Mucosa of gallbladder (tissue), 1 donor: ENCODE measurements around the gene SH3TC2. TPM values are rescaled to one million over a fixed set of nuclear protein-coding genes. Genes with fewer than 3 reads are reported as not detected.

Experiments
- DNase-seq: peaks from one replicate; pipeline ENCODE4 v3.0.0-alpha.2; 2020; ENCODE audit warnings: low spot score
- total RNA-seq: library from RNA; stranded (reverse); gene quantifications from one replicate; pipeline ENCODE4 v1.2.1, GENCODE V29; 2021
- donor health status: DM: no; HTN: no; CAD: no.

The SH3TC2 gene
- total RNA-seq, 1 donor from 2014 or later: 2.7 TPM

- DNase-seq: no peak
Measured at GRCh38 chr5:148970876-148971275, 92.0 kb downstream of the SH3TC2 start.

- DNase-seq: no peak
Measured at GRCh38 chr5:148970228-148970627, 92.6 kb downstream of the SH3TC2 start.

- DNase-seq: no peak
Measured at GRCh38 chr5:148969291-148969690, 93.6 kb downstream of the SH3TC2 start.

GRCh38 chr5:148968311-148968710 is 94.6 kb downstream of the SH3TC2 start:
- no peak for DNase-seq

GRCh38 chr5:148967783-148968182 is 95.1 kb downstream of the SH3TC2 start:
- peak; percentile 59 for DNase-seq

GRCh38 chr5:148966938-148967337 is 95.9 kb downstream of the SH3TC2 start:
- DNase-seq: no peak

GRCh38 chr5:148966348-148966747 is 96.5 kb downstream of the SH3TC2 start:
- DNase-seq: no peak

GRCh38 chr5:148965511-148966265 is 97.2 kb downstream of the SH3TC2 start:
- peak; percentile 86 for DNase-seq

GRCh38 chr5:148963664-148964063 is 99.2 kb downstream of the SH3TC2 start:
- no peak for DNase-seq

GRCh38 chr5:148962761-148963324 is 100.0 kb downstream of the SH3TC2 start:
- DNase-seq: no peak

GRCh38 chr5:148962200-148962550 is 100.7 kb downstream of the SH3TC2 start:
- no peak for DNase-seq

GRCh38 chr5:148961261-148962199 is 101.3 kb downstream of the SH3TC2 start:
- peak; percentile 47 for DNase-seq

GRCh38 chr5:148960070-148960769 is 102.6 kb downstream of the SH3TC2 start:
- no peak for DNase-seq

GRCh38 chr5:148957591-148958202 is 105.2 kb downstream of the SH3TC2 start:
- DNase-seq: no peak

GRCh38 chr5:148956477-148957385 is 106.1 kb downstream of the SH3TC2 start:
- DNase-seq: peak; percentile 22

Other genes starting within 250 kb of the SH3TC2 start
- gene ADRB2, start 236.5 kb downstream of the SH3TC2 start, total RNA-seq: 3.4 TPM
- 15.1 TPM for gene ABLIM3, start 78.4 kb upstream of the SH3TC2 start, total RNA-seq
- gene AFAP1L1, start 208.8 kb upstream of the SH3TC2 start, total RNA-seq: 8.7 TPM